Measurements from ENCODE around the gene TTC7B.

Gene TTC7B

DNA sequence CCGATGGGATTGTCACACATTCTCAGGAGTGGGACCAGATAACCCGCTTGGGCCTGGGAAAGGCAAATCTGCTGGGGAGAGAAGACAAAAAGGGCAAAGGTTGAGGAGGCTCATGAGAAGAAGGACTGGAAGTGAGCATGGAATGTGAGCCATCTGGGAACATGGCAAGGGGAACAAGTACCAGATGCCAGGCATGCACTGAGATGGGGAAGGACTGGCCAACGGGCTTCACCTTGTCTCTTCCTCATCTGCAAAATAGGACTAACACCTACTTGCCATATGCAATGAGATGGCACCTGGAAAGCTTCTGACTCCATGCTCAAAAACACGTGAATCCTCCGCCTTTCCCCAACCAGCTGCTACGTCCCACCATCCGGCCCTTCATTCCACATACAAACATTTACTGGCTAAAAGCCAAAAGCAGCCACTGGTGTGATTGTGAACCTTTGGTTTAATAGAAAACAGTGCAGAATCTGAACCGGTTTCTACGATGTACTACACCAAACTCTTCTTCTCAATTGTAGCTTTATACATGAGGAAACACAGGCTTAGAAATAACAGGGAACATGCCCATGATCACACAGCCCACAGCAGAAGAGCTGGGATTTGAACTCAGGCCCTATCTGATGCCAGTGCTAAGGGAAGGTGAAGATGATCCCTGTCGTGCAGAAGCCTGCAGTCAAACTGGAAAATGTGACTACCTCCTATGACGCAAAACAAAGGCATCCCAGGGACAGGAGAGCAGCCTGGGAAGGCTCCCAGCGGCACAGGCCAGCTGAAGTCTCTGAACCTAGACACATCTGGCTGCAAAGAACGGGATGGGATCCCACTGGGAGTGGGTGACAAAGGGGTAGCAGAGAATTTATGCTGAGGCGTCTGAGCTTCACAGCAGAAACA, 112.1 kb downstream of the TTC7B start:
- H3K4me3 ChIP-seq (ENCODE audit: control insufficient read depth, low read depth, low read length) = no peak overlapping the region
- DNase-seq (ENCODE audit: low read depth) = no peak
- TF ChIP-seq, protein P1, sequence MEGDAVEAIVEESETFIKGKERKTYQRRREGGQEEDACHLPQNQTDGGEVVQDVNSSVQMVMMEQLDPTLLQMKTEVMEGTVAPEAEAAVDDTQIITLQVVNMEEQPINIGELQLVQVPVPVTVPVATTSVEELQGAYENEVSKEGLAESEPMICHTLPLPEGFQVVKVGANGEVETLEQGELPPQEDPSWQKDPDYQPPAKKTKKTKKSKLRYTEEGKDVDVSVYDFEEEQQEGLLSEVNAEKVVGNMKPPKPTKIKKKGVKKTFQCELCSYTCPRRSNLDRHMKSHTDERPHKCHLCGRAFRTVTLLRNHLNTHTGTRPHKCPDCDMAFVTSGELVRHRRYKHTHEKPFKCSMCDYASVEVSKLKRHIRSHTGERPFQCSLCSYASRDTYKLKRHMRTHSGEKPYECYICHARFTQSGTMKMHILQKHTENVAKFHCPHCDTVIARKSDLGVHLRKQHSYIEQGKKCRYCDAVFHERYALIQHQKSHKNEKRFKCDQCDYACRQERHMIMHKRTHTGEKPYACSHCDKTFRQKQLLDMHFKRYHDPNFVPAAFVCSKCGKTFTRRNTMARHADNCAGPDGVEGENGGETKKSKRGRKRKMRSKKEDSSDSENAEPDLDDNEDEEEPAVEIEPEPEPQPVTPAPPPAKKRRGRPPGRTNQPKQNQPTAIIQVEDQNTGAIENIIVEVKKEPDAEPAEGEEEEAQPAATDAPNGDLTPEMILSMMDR (conservative IDR thresholded peaks at IDR 0.05; ENCODE audit: control insufficient read depth, insufficient read depth, low read depth, low read length) = no peak

DNA sequence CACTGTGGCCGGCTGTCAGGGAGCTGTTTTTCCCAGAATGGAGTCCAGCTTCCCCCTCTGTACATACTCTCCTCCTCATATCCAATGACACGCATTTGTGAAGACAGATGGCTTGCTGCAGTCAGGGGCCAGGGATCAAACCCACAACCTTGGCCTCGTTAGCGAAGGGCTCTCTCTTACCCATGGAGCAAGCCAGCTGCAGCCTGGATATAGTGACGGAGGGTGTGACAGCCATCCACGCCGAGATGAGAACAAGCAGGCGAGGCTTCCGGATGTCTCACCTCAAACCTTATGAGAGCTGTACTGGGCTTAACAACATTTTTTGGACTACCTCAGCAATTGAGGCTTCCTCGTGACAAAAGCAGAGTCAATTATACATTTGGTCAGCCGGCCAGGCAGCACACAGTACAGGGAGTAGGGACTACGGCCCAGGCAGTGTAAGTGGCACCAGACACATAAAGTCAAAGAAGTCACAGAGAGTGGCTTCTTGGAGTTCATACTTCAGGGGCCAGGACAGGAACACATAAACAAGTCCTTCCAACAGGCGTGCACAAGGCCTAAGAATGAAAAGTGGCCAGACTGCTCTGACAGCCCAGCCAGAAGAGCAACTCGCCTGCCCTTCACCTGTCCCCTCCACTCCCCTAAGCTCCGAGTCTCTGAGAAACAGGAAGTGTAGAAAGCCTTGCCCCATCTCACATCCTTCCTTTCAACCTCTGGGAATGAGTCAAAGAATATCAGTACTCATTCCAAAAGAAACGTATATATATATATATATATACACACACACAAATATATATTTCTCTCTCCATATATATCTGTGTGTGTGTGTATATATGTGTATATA, 115.1 kb downstream of the TTC7B start:
- H3K4me3 ChIP-seq (ENCODE audit: control insufficient read depth, low read depth, low read length) = no peak overlapping the region
- TF ChIP-seq, protein P1 (conservative IDR thresholded peaks at IDR 0.05; ENCODE audit: control insufficient read depth, insufficient read depth, low read depth, low read length) = no peak
- no peak for DNase-seq (ENCODE audit: low read depth)

DNA sequence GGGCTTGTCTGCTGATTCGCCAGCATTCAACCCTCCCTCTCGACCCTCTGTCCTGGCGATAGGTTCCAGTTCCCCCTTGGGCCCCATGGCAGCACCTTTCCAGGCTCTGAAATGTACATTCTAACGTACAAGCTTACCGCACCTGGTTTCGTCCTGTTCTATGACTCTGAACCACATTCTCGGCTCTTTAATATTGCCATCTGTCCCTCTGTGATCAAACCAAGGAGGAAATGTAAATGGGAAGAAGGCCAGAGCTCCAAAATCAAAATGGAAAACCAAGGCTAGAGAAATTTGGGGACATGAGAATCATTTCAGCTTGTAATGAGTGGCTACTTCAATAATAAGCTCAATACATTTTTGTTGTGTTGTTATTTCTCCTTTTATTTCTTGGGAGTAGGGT, 117.2 kb downstream of the TTC7B start:
- H3K4me3 ChIP-seq (ENCODE audit: control insufficient read depth, low read depth, low read length) = no peak overlapping the region
- TF ChIP-seq, protein P1 (conservative IDR thresholded peaks at IDR 0.05; ENCODE audit: control insufficient read depth, insufficient read depth, low read depth, low read length) = no peak
- no peak for DNase-seq (ENCODE audit: low read depth)

DNA sequence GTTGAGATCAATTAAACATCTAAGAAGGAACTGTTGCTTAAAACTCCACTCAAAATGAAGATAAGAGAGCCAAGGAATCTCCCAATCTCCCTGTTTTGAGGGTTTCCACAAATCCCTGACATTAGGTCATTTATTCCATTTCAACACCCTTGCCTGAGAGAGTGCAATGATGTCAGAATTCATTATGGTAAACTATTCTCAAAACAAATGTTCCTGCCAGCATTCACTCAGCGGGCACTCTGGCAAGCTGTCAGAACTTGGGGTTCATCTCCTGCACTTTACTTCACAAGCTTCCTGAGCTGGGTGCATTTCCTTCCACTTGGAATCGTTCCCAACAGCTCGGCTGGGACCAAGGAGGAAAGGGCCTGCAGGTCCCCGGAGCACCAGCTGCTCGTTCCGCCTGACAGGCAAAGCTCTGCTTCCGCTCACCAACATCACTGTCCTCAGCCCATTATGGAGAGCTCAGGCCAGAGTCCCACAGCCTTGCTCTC, 117.8 kb downstream of the TTC7B start:
- DNase-seq (ENCODE audit: low read depth) = peak; percentile 49
- no peak overlapping the region for H3K4me3 ChIP-seq (ENCODE audit: control insufficient read depth, low read depth, low read length)
- TF ChIP-seq, protein P1 (conservative IDR thresholded peaks at IDR 0.05; ENCODE audit: control insufficient read depth, insufficient read depth, low read depth, low read length) = no peak

DNA sequence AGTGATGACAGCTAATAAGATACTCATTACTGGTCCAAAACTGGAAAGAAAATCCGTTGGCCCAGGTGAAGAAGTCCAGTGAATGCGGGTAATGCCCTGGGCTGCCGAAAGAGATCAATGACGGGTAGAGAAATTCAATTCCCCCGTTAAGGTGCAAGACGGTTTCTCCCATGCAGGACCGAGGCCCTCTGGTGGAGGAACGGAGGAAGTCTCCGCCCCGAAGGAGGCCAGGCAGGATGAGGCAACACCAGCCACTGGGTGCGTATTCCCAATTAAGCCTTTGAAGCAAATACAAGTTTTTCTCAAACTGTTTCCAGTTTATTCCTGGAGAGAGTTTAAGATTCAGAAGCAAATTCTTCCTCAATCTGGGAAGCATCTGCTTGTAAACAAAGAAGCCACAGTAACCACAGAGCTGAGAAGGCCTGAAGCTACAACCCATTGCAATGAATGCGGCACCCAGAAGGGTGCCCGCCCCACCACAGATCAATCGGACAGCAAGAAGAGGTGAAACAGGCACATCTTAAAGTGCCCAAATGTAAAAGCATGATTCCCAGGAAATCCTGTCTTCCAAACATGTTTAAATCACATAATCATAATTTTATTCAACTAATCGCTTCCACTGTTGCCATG, 118.5 kb downstream of the TTC7B start:
- DNase-seq (ENCODE audit: low read depth) = peak; percentile 79
- H3K4me3 ChIP-seq (ENCODE audit: control insufficient read depth, low read depth, low read length) = no peak overlapping the region
- TF ChIP-seq, protein P1 (conservative IDR thresholded peaks at IDR 0.05; ENCODE audit: control insufficient read depth, insufficient read depth, low read depth, low read length) = peak; percentile 97

DNA sequence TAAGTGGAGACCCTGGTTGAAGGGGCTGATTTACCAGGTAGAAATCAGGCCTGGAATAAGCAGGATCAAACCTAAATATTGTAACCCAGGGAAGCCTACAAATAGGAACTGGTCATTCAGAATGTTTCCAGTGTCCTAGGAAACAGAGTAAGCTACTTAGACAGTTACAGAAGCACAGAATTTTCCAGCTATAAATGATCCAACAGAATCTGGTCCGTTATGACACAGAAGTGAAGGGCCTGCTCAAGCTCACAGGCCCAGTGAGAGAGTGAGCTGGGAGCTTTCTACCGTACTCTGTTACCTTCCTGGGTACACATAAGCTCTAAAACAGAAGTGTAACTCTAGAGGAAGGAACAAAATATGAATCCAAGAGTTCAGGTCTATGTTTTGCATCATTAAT, 119.1 kb downstream of the TTC7B start:
- no peak overlapping the region for H3K4me3 ChIP-seq (ENCODE audit: control insufficient read depth, low read depth, low read length)
- TF ChIP-seq, protein P1 (conservative IDR thresholded peaks at IDR 0.05; ENCODE audit: control insufficient read depth, insufficient read depth, low read depth, low read length) = no peak
- DNase-seq (ENCODE audit: low read depth) = no peak
